Right lobe of liver (tissue), 6 donors: ENCODE results near the gene ANKRD44. TPM values are rescaled to one million over a fixed set of nuclear protein-coding genes. Genes with fewer than 3 reads are reported as not detected.

Source experiments
- ATAC-seq, 4 donors: fragments of 200-7000 bp; cut with Tn5 transposase; one replicate each; pipeline ENCODE4 v1.9.1; 2020; ENCODE audit warnings: mild to moderate bottlenecking in 4 of 4, moderate library complexity in 4 of 4
- DNase-seq, 3 donors: peaks; one replicate each; pipeline ENCODE4 v3.0.0-alpha.2; 2020
- H3K27ac ChIP-seq, 3 donors: fragments of 200-600 bp; one replicate each; pipeline ENCODE4 v1.8.0; 2022
- H3K27me3 ChIP-seq, 2 donors: fragments of 200-600 bp; one replicate each; pipeline ENCODE4 v1.8.0; 2022
- H3K36me3 ChIP-seq, 4 donors: fragments of 200-600 bp; sonication (generic) in 1 of 4; one replicate each; pipeline versions ENCODE4 v1.5.1 to v1.8.0; 2017 to 2022; ENCODE audit warnings: control low read depth in 1 of 4
- H3K4me1 ChIP-seq, 4 donors: fragments of 200-600 bp; sonication (generic) in 1 of 4; one replicate each; pipeline versions ENCODE4 v1.5.1 to v1.8.0; 2017 to 2022; ENCODE audit warnings: control low read depth in 1 of 4
- H3K4me3 ChIP-seq, 3 donors: fragments of 200-600 bp; one replicate each; pipeline ENCODE4 v1.8.0; 2022
- H3K9me3 ChIP-seq, 4 donors: fragments of 200-600 bp; sonication (generic) in 1 of 4; one replicate each; pipeline versions ENCODE4 v1.5.1 to v1.8.0; 2017 to 2022; ENCODE audit warnings: control low read depth in 1 of 4
- CTCF ChIP-seq, 4 donors: fragments of 200-600 bp in 3 of 4; fragments of 450-650 bp in 1 of 4; IDR thresholded peaks; one replicate each; pipeline versions ENCODE4 v1.5.1 to v1.8.0; 2016 to 2022; ENCODE audit warnings: antibody characterized with exemption in 4 of 4, mild to moderate bottlenecking in 2 of 4
- POLR2A ChIP-seq: fragments of 450-650 bp; IDR thresholded peaks from one replicate; pipeline ENCODE4 v1.6.1; 2017; ENCODE audit warnings: antibody characterized with exemption, mild to moderate bottlenecking
- WGBS: methylation state at CpG from one replicate; pipeline ENCODE4 v1.1.6; 2018; ENCODE audit warnings: low coverage, low lambda C conversion rate; ENCODE audit not compliant: insufficient coverage; ENCODE audit errors: missing lambda C conversion rate; 5-methylcytosine and 5-hydroxymethylcytosine counted together
- intact Hi-C, 2 donors: fragments of 100-400 bp; cut with DNase I; formaldehyde crosslinking; loops; one replicate each; pipeline versions ENCODE4 v1.11.2 to v1.14.1; 2022
- total RNA-seq, 6 experiments: library from RNA; depleted of rRNA in 2 of 6; stranded (reverse); fragments of >200 nt in 2 of 6; fragmentation: NEBNext Ultra II Directional in 3 of 6; extraction: Animal tissue kit (Norgen Biotek cat#: 25700) in 3 of 6; gene quantifications; one replicate each; pipeline versions ENCODE4 v1.1.0 to v1.2.4, GENCODE V29; 2016 to 2023
- donor health status: DM: no; HTN: yes; CAD: no.
- donor health status: DM: no; HTN: no; CAD: no.
- donor health status: DM: no; HTN: no; CAD: no.
- donor health status: DM: no; HTN: yes; CAD: no.
- donor health status: DM: no; HTN: yes; CAD: no.

ANKRD44 gene
- total RNA-seq, 6 experiments from 2014 or later, result 7.9 to 19.5 (median 13.3) TPM

- H3K4me3 ChIP-seq, result no peak overlapping the region
- WGBS, result 91% methylated on average over 2 of the region's 2 CpGs
- H3K27me3 ChIP-seq, result no peaks in the 10 kb centered on the region
- no peak for DNase-seq
- no peak for ATAC-seq
- intact Hi-C loops, result no loop called here
- H3K4me1 ChIP-seq, result peaks cover 0 to 9% (median 2%) of the 10 kb centered on the region in 4 donors
- no peaks in the 10 kb centered on the region for H3K36me3 ChIP-seq
- TF ChIP-seq POLR2A (no peak), CTCF (IDR thresholded peaks at IDR 0.05) (no peak)
- peak overlapping the region in 1 of 3 donors; percentile 41 for H3K27ac ChIP-seq
- H3K9me3 ChIP-seq, result no peaks in the 10 kb centered on the region
Observed at GRCh38 chr2:196959281-196959680, 351.3 kb downstream of the ANKRD44 start.

GRCh38 chr2:196957881-196958525 is 352.6 kb downstream of the ANKRD44 start:
- Histone ChIP-seq H3K4me3 (no peak overlapping the region), H3K27ac (no peak overlapping the region), H3K36me3 (no peaks in the 10 kb centered on the region), H3K9me3 (no peaks in the 10 kb centered on the region), H3K4me1 (peaks cover 0 to 9% (median 2%) of the 10 kb centered on the region in 4 donors), H3K27me3 (no peaks in the 10 kb centered on the region)
- TF ChIP-seq CTCF (IDR thresholded peaks at IDR 0.05) (no peak), POLR2A (no peak)
- ATAC-seq (no peak), DNase-seq (no peak)
- 89% methylated on average over 1 of the region's 1 CpG for WGBS
- intact Hi-C loops, result no loop called here

- Histone ChIP-seq H3K27me3 (no peaks in the 10 kb centered on the region), H3K4me1 (peaks cover 0 to 9% (median 2%) of the 10 kb centered on the region in 4 donors), H3K36me3 (no peaks in the 10 kb centered on the region), H3K9me3 (no peaks in the 10 kb centered on the region), H3K27ac (no peak overlapping the region), H3K4me3 (no peak overlapping the region)
- intact Hi-C loops, result no loop called here
- ATAC-seq (no peak), DNase-seq (no peak)
- 91% methylated on average over 4 of the region's 5 CpGs for WGBS
- TF ChIP-seq POLR2A, result no peak
- no peak for TF ChIP-seq CTCF (IDR thresholded peaks at IDR 0.05)
Observed at GRCh38 chr2:196957442-196957841, 353.1 kb downstream of the ANKRD44 start.

GRCh38 chr2:196956069-196956468 is 354.5 kb downstream of the ANKRD44 start:
- 73% methylated on average over 6 of the region's 6 CpGs for WGBS
- H3K27me3 ChIP-seq, result no peaks in the 10 kb centered on the region
- no peak overlapping the region for H3K4me3 ChIP-seq
- no peaks in the 10 kb centered on the region for H3K36me3 ChIP-seq
- H3K9me3 ChIP-seq, result no peaks in the 10 kb centered on the region
- H3K27ac ChIP-seq, result no peak overlapping the region
- DNase-seq, result no peak
- H3K4me1 ChIP-seq, result peaks cover 0 to 9% (median 2%) of the 10 kb centered on the region in 4 donors
- intact Hi-C loops, result no loop called here
- ATAC-seq, result no peak
- TF ChIP-seq CTCF (IDR thresholded peaks at IDR 0.05), result no peak
